Fibroblast of villous mesenchyme (primary cell): ENCODE results near the gene RRP36. TPM values are rescaled to one million over a fixed set of nuclear protein-coding genes. Genes with fewer than 3 reads are reported as not detected.

Source experiments
- DNase-seq: peaks from one replicate; pipeline ENCODE4 v3.0.0-alpha.2; 2010; ENCODE audit warnings: low read depth
- H3K4me3 ChIP-seq: 2 replicates; pipeline ENCODE4 v1.5.1; 2011; ENCODE audit warnings: low read depth, mild to moderate bottlenecking, low read length
- total RNA-seq: library from RNA; depleted of rRNA; stranded (reverse); fragments of >200 nt; gene quantifications from 2 replicates; pipeline ENCODE4 v1.2.3, GENCODE V29; 2012
- TF ChIP-seq, protein P1 (sequence below): IDR thresholded peaks from 2 replicates; pipeline ENCODE4 v1.5.1; 2012; ENCODE audit warnings: low read depth, mild to moderate bottlenecking, low read length; ENCODE audit not compliant: insufficient read depth

Gene RRP36, protein sequence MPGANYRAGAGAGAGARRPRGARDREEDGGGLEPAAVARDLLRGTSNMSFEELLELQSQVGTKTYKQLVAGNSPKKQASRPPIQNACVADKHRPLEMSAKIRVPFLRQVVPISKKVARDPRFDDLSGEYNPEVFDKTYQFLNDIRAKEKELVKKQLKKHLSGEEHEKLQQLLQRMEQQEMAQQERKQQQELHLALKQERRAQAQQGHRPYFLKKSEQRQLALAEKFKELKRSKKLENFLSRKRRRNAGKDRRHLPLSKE
- 114 and 125 TPM in 2 replicates for total RNA-seq

DNA sequence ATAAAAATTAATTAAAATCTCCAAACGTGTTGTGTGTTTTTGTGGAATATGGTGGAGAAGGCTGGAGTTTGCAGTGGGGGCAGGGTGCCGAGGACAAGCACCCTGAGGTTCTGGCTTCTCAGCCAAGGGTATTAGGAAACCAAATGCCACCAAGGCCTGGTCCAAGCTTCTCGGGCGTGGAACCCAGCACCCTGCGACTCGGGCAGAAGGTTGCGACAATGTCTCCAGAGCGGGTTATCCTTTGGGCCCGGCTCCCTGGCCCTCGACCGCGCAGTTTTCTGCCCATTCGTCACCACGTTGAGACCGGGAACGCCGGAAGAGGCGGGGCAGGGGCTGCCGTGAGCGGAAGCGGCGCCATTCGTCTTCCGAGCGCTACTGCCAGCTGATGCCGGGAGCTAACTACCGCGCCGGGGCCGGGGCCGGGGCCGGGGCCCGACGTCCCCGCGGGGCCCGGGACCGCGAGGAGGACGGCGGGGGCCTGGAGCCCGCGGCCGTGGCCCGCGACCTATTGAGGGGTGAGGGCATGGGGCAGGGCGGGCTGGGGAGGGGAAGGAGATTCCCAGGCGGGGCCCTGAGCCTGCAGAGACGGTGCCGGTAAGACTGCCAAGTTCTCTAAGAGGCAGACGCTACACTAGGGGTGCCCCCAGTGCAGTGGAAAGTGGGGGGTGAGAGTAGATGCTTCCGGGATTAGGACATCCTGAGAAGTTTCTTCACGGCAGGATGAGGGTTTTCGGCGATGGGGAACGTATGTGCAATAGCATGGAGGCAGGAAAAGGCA is at the start of gene RRP36:
TSS of gene RRP36 (plus strand) at position 354 of the 778 bp plus-strand sequence. CDS start at position 386, 32 bp downstream.
- peak within 1 kb of the TSS; percentile 100 for H3K4me3 ChIP-seq
- TF ChIP-seq, protein P1, sequence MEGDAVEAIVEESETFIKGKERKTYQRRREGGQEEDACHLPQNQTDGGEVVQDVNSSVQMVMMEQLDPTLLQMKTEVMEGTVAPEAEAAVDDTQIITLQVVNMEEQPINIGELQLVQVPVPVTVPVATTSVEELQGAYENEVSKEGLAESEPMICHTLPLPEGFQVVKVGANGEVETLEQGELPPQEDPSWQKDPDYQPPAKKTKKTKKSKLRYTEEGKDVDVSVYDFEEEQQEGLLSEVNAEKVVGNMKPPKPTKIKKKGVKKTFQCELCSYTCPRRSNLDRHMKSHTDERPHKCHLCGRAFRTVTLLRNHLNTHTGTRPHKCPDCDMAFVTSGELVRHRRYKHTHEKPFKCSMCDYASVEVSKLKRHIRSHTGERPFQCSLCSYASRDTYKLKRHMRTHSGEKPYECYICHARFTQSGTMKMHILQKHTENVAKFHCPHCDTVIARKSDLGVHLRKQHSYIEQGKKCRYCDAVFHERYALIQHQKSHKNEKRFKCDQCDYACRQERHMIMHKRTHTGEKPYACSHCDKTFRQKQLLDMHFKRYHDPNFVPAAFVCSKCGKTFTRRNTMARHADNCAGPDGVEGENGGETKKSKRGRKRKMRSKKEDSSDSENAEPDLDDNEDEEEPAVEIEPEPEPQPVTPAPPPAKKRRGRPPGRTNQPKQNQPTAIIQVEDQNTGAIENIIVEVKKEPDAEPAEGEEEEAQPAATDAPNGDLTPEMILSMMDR, result no peak
- DNase-seq, result peak; percentile 64

DNA sequence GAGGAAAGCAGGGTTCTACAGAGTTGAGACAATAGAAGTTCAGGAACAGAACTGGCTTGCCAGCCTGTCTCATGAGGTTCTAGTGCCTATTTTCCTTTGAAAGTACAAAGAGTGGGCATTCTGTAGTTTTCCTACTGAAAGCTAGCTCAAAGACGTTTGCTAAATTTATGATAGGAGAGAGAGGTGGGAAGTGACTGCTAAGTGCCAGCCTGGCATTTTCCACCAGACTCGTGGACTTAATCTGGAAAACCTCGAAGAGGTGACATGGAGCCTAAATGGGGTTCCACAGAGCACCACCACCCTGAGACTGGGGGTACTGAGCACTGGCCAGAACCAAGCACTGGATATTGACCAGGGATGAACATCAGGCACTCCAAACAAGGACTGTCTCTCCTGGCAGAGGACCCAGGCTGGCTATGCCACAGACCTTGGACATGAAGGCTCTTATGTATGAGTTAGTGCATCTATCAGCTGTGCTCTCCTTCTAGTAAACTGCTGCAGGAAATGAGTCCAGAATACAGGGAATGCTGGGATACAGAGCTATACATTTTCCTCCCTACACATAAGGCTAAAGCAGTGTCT is 49.6 kb upstream of the RRP36 start:
- TF ChIP-seq, protein P1, result no peak
- DNase-seq, result no peak
- H3K4me3 ChIP-seq, result no peak overlapping the region

DNA sequence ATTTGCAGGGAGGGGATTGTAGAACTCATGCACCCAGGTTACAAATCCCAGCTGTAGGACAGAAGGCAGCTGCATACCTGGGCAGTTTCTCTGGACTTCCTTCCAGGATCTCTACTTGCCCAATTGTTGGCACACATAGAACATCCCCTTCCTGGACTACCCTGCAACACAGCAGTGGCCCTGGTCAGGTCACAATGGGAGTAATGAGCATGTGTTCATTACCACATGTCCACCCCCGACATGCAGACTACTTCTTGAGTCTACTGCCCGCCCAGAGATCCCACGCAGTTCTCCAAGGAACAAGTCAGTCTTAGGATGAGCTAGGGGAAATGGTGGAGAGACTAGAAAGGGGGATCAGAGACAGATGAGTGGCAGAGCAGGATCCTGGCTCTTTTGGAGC is 47.5 kb upstream of the RRP36 start:
- TF ChIP-seq, protein P1, result no peak
- H3K4me3 ChIP-seq, result no peak overlapping the region
- DNase-seq, result no peak

DNA sequence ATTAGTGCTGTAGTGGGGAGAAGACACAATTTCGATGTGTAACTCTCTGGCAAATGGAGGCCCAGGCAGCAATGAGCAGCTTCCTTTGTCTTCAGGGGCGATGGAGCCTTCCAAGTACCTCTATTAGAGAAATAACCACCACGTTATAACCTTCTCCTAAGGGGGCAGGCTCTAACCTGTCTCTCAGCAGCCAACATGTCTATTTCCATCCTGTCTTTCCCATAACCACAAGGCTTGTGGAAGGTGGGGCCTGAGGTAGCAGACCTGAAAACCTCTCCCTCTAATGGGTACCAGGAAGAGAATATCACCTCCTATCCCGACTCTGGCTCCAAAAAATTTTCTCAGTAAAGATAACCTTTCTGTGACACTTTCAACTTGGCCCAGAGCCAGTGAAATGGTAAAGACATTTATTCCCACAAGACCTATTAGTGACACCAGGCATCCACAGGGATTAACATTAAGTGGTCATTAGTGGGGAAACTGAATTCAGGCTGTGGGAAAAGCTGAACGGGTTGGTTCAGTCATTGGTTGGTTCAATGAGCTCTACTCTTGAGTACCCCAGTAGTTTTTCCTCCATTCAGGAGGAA is 46.4 kb upstream of the RRP36 start:
- no peak overlapping the region for H3K4me3 ChIP-seq
- no peak for DNase-seq
- TF ChIP-seq, protein P1, result no peak

DNA sequence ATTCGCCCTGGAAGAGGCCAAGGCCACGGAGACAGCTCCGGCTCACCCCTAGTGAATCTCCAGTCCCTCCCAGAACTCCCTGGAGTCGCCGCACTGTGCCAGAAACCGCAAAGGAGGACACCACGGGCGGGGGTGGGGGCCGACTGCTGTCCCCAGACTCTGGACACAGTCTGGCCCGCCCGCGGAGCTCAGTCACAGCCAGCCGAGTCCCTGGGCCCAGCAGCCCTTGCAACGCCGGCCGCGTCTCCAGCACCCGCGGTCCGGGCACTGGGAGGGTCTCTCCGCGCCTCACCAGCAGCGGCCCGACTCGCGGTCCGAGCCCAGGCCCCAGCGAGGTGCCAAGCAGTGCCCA is 43.0 kb upstream of the RRP36 start:
- peak overlapping the region; percentile 76 for H3K4me3 ChIP-seq
- peak; percentile 36 for DNase-seq
- TF ChIP-seq, protein P1, result no peak

DNA sequence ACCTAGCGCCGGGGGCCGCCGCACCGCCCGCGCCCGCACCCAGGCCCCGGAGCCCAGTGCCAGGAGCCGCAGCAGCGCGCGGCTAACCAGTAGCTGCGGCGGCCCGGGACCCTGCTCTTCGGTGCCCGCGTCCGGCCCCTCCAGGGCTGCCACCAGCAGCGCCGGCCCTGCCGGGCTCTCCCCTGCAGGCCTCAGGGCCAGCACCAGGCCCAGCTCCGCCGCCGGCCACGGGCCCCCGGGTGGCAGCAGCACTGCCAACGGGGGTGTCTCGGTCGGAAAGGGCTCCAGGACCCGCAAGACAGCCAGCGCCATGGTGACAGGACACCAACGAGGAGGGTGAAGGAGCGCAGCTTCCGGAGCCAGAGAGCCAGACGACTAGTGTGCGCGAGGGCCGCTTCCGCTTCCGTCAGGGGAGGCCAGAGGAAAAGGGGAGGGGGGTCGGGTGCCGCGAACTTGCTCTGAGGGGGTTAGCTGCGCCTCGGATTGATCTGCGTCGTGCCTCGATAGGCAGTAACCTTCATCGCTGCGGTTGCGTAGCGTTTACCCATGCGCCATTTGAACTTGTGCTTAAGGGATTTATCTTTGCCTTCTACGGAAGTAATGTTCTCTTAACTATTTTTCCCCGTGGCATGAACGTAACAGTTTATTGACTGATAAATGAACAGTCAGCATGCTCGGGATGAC is 42.4 kb upstream of the RRP36 start, which contains the start of gene PEX6:
TSS of gene PEX6 (minus strand) at position 343 of the 684 bp plus-strand sequence. CDS start at position 312, 31 bp downstream.
- TF ChIP-seq, protein P1, result no peak
- DNase-seq, result peak; percentile 87
- peak within 1 kb of the TSS; percentile 76 for H3K4me3 ChIP-seq
